Fibroblast of pulmonary artery (primary cell): ENCODE results near the gene DPH6.

ENCODE experiments used
- DNase-seq: peaks from one replicate; pipeline ENCODE4 v3.0.0-alpha.2; 2010; ENCODE audit warnings: low read depth
- H3K4me3 ChIP-seq: replicated peaks from 2 replicates; pipeline ENCODE4 v1.5.1; 2011; ENCODE audit warnings: low read depth, mild to moderate bottlenecking, control low read depth, low read length, moderate library complexity
- TF ChIP-seq, protein P1 (sequence below): IDR thresholded peaks from 2 replicates; pipeline ENCODE4 v1.5.1; 2011; ENCODE audit warnings: mild to moderate bottlenecking, control low read depth, low read length, inconsistent platforms; ENCODE audit errors: missing control alignments

The DPH6 gene

DNA sequence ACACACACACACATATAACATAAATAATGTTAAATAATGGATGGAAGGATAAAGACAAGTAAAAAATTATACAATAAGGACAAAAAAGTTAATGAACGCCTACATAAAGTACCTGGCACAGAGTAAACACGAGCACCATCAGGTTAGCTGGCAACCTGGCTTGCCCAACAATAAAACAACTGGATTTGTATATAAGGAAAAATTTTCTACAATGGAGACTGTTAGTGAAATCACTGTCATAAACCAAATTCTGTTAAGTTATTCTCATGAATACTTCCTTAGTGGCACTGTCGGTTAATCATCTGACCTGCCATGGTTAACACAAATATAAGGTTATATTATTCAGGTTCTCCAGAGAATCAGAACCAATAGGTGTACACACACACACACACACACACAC, 54.8 kb downstream of the DPH6 start:
- no peak overlapping the region for H3K4me3 ChIP-seq
- TF ChIP-seq, protein P1, sequence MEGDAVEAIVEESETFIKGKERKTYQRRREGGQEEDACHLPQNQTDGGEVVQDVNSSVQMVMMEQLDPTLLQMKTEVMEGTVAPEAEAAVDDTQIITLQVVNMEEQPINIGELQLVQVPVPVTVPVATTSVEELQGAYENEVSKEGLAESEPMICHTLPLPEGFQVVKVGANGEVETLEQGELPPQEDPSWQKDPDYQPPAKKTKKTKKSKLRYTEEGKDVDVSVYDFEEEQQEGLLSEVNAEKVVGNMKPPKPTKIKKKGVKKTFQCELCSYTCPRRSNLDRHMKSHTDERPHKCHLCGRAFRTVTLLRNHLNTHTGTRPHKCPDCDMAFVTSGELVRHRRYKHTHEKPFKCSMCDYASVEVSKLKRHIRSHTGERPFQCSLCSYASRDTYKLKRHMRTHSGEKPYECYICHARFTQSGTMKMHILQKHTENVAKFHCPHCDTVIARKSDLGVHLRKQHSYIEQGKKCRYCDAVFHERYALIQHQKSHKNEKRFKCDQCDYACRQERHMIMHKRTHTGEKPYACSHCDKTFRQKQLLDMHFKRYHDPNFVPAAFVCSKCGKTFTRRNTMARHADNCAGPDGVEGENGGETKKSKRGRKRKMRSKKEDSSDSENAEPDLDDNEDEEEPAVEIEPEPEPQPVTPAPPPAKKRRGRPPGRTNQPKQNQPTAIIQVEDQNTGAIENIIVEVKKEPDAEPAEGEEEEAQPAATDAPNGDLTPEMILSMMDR: no peak
- no peak for DNase-seq

DNA sequence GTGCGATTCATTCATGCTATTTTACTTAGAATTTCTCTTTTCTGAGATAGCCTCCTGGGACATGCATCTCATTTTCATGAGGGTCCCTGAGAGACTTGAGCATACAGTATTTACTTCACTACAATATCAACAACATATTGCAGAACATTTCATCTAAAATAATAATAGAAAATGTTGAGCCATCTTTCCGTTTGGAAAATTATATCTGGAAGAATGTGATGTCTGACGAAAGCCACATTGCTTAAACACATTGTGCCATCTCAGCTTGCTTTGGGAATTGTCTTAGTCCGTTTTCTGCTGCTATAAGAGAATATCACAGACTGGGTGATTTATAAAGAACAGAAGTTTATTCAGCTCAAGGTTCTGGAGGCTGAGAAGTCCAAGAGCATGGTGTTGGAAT, 55.5 kb downstream of the DPH6 start:
- DNase-seq: no peak
- TF ChIP-seq, protein P1: no peak
- H3K4me3 ChIP-seq: no peak overlapping the region

DNA sequence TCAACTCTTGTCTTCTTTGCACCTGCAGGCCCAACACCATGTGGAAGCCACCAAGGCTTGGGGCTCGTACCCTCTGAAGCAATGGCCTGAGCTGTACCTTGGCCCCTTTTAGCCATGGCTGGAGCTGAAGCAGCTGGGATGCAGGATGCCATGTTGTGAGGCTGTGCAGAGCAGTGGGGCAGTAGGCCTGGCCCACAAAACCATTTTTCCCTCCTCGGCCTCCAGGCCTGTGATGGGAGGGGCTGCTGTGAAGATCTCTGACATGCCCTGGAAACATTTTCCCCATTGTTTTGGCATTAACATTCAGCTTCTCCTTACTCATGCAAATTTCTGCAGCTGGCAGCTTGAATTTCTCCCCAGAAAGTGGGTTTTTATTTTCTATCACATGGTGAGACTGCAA, 58.5 kb downstream of the DPH6 start:
- no peak for DNase-seq
- TF ChIP-seq, protein P1: no peak
- H3K4me3 ChIP-seq: no peak overlapping the region

DNA sequence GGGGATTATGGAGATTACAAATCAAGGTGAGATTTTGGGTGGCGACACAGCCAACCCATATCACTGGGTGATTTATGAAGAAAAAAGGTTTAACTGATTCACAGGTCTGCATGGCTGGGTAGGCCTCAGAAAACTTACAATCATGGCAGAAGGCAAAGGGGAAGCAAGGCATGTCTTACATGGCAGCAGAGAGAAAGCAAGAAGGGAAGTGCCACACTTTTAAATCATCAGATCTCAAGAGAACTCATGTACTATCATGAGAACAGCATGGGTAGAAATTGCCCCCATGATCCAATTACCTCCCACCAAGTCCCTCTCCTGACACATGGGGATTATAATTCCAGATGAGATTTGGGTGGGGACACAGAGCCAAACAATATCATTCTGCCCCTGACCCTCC, 59.7 kb downstream of the DPH6 start:
- no peak for DNase-seq
- TF ChIP-seq, protein P1: no peak

DNA sequence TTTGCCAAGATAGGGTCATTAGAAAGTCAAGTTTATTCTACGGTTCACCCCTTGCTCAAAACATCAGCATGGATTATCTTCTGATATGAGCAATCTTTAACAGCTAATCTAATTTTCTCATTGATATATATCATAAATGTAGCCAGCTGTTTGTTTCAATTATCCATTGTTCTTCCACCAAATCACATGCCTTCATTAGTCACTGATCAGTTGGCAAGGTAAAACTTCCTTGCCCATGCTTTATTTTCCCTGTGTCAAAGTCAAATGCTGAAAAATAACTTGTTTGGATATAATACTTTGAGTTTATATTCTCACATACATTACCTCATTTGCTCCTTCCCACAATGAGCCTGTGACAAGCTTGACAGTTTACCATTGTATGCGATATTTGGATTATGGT, 60.6 kb downstream of the DPH6 start:
- TF ChIP-seq, protein P1: no peak
- no peak overlapping the region for H3K4me3 ChIP-seq
- no peak for DNase-seq

More for the DNA sequence above, 59.7 kb downstream of the DPH6 start:
- H3K4me3 ChIP-seq: no peak overlapping the region

DNA sequence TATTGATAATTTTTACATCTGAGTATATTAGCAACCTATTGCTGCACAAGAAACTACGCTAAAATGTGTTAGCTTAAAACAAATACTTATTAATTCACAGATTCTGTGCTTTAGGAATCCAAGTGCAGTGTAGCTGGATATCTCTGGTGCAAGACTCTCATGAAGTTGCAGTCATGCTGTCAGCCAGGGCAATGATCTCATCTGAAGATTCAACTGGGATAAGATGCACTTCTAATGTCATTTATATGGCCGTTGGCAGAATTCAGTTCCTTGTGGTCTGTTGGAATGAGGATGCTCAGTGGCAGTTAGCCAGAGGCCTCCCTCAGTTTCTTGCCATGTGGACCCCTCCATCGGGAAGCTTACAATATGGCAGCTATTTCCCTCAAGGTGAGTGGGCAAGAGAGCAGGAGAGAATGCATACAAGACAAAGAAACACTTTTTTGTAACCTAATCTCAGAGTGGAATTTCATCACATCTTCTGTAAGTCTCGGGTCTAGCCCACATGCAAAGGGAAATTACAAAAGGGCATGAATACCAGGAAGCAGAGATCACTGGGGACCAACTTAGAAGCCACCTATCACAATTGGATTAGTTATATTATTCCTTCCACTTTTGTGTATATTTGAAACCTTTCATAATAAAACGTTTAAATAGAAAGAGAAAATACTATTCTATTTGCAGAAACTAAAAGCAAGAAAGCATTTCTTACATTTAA, 61.6 kb downstream of the DPH6 start:
- DNase-seq: peak; percentile 16
- H3K4me3 ChIP-seq: no peak overlapping the region
- TF ChIP-seq, protein P1: no peak

DNA sequence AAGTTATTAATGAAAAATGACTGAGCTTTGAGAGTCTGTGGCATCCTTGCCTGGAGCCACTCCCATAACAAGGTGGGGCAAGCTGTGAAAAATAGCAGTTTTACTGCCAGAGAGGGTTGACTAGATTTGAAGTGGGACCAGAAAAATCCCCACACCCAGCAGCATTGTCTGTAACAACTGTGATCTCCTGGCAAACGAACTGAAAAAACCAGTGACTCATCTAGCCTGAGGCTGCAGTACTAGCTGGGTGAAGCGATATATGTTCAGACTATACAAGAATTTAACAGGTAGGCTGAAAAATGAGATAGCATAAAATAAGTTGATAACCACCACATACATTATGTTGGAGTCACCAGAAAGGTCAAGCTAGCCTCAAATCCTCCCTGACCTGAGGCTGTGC, 64.0 kb downstream of the DPH6 start:
- peak; percentile 69 for DNase-seq
- TF ChIP-seq, protein P1: no peak
- H3K4me3 ChIP-seq: no peak overlapping the region
